Mucosa of stomach (tissue), 1 donor: ENCODE data around the gene ING5.

Source experiments
- H3K27me3 ChIP-seq: one replicate; pipeline ENCODE4 v1.7.0; 2013; ENCODE audit warnings: mild to moderate bottlenecking, low read length; ENCODE audit not compliant: control insufficient read depth, insufficient read depth
- H3K36me3 ChIP-seq: one replicate; pipeline ENCODE4 v1.7.0; 2013; ENCODE audit warnings: low read length; ENCODE audit not compliant: control insufficient read depth, insufficient read depth
- H3K4me1 ChIP-seq: one replicate; pipeline ENCODE4 v1.7.0; 2013; ENCODE audit warnings: mild to moderate bottlenecking, low read length; ENCODE audit not compliant: control insufficient read depth, insufficient read depth
- H3K4me3 ChIP-seq: one replicate; pipeline ENCODE4 v1.7.0; 2013; ENCODE audit warnings: low read length
- H3K9ac ChIP-seq: one replicate; pipeline ENCODE4 v1.7.0; 2013; ENCODE audit warnings: mild to moderate bottlenecking, low read length, moderate library complexity
- H3K9me3 ChIP-seq: one replicate; pipeline ENCODE4 v1.7.0; 2013; ENCODE audit warnings: mild to moderate bottlenecking, low read length, moderate library complexity; ENCODE audit not compliant: control insufficient read depth
- donor health status: Pancreatic carcinoma.

ING5 gene

DNA sequence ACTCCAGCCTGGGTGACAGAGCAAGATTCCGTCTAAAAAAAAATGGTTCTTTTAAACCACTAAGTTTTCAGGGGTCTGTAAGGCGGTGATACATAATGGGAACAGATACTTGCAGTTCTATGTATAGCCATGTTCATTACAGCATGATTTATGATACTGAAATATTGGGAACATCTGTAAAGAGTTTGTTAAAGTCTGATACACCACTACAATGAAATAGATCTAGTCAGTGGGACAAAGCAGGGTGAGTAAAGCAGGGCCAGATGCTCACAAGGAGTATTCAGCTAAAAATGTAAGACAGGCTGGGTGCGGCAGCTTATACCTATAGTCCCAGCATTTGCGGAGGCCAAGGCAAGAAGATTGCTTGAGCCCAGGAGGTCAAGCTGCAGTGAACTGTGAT lies 6.2 kb upstream of the ING5 start:
- no peaks in the 10 kb centered on the region for H3K36me3 ChIP-seq
- no peaks in the 10 kb centered on the region for H3K4me1 ChIP-seq
- H3K9ac ChIP-seq = no peak overlapping the region
- H3K4me3 ChIP-seq = no peak overlapping the region
- no peaks in the 10 kb centered on the region for H3K27me3 ChIP-seq
- H3K9me3 ChIP-seq = no peaks in the 10 kb centered on the region

- Histone ChIP-seq H3K27me3 (no peaks in the 10 kb centered on the region), H3K4me3 (no peak overlapping the region), H3K9me3 (no peaks in the 10 kb centered on the region), H3K36me3 (no peaks in the 10 kb centered on the region), H3K4me1 (peaks cover 7% of the 10 kb centered on the region), H3K9ac (peak overlapping the region; percentile 72)
Measured at GRCh38 chr2:241701149-241701398, 765 bp upstream of the ING5 start.

- Histone ChIP-seq H3K27me3 (no peaks in the 10 kb centered on the region), H3K36me3 (no peaks in the 10 kb centered on the region), H3K9ac (peak overlapping the region; percentile 75), H3K4me1 (peaks cover 7% of the 10 kb centered on the region), H3K4me3 (peak overlapping the region; percentile 41), H3K9me3 (no peaks in the 10 kb centered on the region)
Measured at GRCh38 chr2:241702155-241703031, 554 bp downstream of the ING5 start.

- peaks cover 7% of the 10 kb centered on the region for H3K4me1 ChIP-seq
- H3K9me3 ChIP-seq = no peaks in the 10 kb centered on the region
- peak overlapping the region; percentile 41 for H3K4me3 ChIP-seq
- no peaks in the 10 kb centered on the region for H3K27me3 ChIP-seq
- no peaks in the 10 kb centered on the region for H3K36me3 ChIP-seq
- H3K9ac ChIP-seq = peak overlapping the region; percentile 75
Measured at GRCh38 chr2:241703032-241703604, 1.3 kb downstream of the ING5 start.

DNA sequence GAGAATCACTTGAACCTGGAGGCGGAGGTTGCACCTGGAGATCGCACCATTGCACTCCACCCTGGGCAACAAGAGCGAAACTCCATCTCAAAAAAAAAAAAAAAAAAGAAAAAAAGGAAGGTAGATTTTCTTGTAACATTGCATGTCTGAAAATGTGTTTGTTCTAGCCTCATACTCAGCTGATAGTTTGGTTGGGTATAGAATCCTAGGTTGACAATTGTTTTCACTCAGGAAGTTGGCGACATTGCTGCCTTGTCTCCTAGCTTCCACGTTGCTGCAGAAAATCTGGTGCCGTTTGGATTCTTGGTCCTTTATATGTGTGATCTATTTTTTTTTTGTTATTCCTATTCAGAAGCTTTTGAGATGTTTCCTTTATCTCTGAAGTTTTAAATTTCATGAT lies 4.7 kb downstream of the ING5 start:
- H3K4me3 ChIP-seq = no peak overlapping the region
- H3K9me3 ChIP-seq = no peaks in the 10 kb centered on the region
- no peak overlapping the region for H3K9ac ChIP-seq
- H3K27me3 ChIP-seq = no peaks in the 10 kb centered on the region
- H3K4me1 ChIP-seq = peaks cover 7% of the 10 kb centered on the region
- peaks cover 4% of the 10 kb centered on the region for H3K36me3 ChIP-seq

- Histone ChIP-seq H3K9ac (no peak overlapping the region), H3K4me3 (no peak overlapping the region), H3K27me3 (no peaks in the 10 kb centered on the region), H3K4me1 (no peaks in the 10 kb centered on the region), H3K36me3 (peaks cover 4% of the 10 kb centered on the region), H3K9me3 (no peaks in the 10 kb centered on the region)
Measured at GRCh38 chr2:241708879-241709278, 7.0 kb downstream of the ING5 start.

DNA sequence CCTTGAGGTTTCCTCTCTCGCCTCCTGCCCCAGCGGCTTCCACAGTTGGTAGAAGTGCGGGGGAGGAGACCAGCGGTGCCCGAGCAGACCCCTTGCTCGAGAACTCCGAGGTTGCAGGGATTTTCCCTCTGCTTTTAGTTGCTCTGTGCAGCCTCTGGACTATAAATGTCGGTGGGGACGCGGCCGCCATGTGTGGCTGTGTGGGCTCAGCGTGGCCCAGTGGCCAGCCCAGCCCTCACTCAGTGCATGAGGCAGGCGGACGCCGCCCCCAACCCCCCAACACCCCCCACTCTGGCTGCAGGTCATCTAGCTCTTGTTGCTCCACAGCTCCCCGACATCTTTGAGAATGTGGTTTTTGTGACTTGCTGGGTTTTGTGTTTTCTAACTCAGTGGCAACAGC lies 17.3 kb downstream of the ING5 start:
- no peaks in the 10 kb centered on the region for H3K27me3 ChIP-seq
- H3K36me3 ChIP-seq = peaks cover 7% of the 10 kb centered on the region
- H3K4me1 ChIP-seq = no peaks in the 10 kb centered on the region
- no peak overlapping the region for H3K9ac ChIP-seq
- H3K9me3 ChIP-seq = no peaks in the 10 kb centered on the region
- H3K4me3 ChIP-seq = no peak overlapping the region

DNA sequence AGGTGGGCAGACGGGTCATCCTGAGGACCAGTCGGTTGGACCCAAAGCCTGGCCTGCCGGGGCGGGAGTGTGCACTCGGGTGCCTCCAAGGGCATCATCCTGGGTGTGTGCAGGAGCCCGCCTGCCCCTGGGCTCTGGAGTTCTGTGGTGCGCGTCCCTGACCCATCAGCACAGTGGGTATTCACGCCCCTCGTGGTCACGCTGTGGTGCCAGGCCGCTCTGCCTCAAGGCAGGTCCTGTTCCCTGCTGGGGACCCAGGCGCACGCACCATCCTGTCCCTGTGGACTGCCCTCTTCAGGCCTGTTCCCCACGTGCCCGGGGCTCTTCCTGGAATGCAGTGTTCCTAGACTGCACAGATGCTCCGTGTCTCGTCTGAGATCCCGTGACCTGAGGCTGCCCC lies 18.3 kb downstream of the ING5 start:
- peaks cover 7% of the 10 kb centered on the region for H3K36me3 ChIP-seq
- no peaks in the 10 kb centered on the region for H3K9me3 ChIP-seq
- H3K4me3 ChIP-seq = no peak overlapping the region
- no peaks in the 10 kb centered on the region for H3K4me1 ChIP-seq
- H3K9ac ChIP-seq = no peak overlapping the region
- no peaks in the 10 kb centered on the region for H3K27me3 ChIP-seq

DNA sequence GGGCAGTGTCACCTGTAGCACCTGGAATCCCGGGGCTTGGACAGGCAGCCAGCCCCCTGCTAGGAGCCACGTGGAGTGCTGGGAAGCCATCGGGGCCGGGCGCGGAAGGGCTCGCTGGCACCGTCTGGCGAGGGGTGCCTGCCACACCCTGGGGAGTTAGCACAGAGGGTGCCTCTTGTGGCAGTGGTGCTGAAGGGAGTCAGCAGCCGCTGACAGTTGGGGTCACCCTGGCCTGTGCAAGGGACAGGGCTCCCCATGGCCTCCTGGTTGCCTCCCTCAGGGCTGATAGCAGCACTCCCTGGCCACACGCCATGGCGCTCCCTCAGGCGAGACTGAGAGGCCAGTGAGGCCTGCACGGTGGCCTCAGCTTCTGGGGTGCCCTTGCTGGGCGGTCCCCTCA lies 18.7 kb downstream of the ING5 start:
- H3K9me3 ChIP-seq = no peaks in the 10 kb centered on the region
- H3K27me3 ChIP-seq = no peaks in the 10 kb centered on the region
- no peak overlapping the region for H3K9ac ChIP-seq
- no peaks in the 10 kb centered on the region for H3K4me1 ChIP-seq
- H3K4me3 ChIP-seq = no peak overlapping the region
- H3K36me3 ChIP-seq = peaks cover 7% of the 10 kb centered on the region

DNA sequence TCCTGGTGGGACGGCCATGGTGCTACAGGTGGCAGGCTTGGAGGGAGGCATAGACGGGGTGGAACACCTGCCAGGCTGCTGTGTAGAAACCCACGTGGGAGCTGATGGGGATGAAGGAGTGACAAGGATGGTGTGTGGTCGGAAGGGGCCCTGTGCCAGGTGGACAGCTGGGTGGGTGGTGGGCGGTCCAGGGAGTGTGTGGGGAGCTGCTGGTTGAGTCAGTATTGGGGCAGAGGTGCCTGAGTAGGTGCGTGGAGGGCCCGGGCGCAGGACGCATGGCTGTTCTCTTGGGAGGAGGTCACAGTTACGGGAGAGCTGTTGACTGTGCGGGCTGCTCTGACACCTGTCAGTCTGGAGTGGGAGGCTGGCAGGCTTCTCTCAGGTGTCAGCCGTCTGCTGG lies 20.0 kb downstream of the ING5 start:
- H3K9ac ChIP-seq = no peak overlapping the region
- H3K9me3 ChIP-seq = no peaks in the 10 kb centered on the region
- no peaks in the 10 kb centered on the region for H3K4me1 ChIP-seq
- no peak overlapping the region for H3K4me3 ChIP-seq
- H3K36me3 ChIP-seq = peaks cover 7% of the 10 kb centered on the region
- H3K27me3 ChIP-seq = no peaks in the 10 kb centered on the region

GRCh38 chr2:241722896-241723454 lies 21.1 kb downstream of the ING5 start:
- no peak overlapping the region for H3K9ac ChIP-seq
- H3K36me3 ChIP-seq = peaks cover 7% of the 10 kb centered on the region
- H3K4me1 ChIP-seq = no peaks in the 10 kb centered on the region
- H3K9me3 ChIP-seq = no peaks in the 10 kb centered on the region
- H3K27me3 ChIP-seq = no peaks in the 10 kb centered on the region
- no peak overlapping the region for H3K4me3 ChIP-seq

GRCh38 chr2:241724259-241724974 lies 22.6 kb downstream of the ING5 start:
- Histone ChIP-seq H3K36me3 (peaks cover 4% of the 10 kb centered on the region), H3K9me3 (no peaks in the 10 kb centered on the region), H3K4me1 (no peaks in the 10 kb centered on the region)

More at GRCh38 chr2:241724259-241724974, 22.6 kb downstream of the ING5 start:
- Histone ChIP-seq H3K9ac (no peak overlapping the region), H3K4me3 (no peak overlapping the region), H3K27me3 (no peaks in the 10 kb centered on the region)
